SU-DHL-6 (cell line): ENCODE measurements around the gene TMEM117.

Source experiments
- H2AFZ ChIP-seq: fragments of 200-600 bp; sonication (generic); 2 replicates; pipeline ENCODE4 v1.6.1; 2014; ENCODE audit warnings: low read depth, mild to moderate bottlenecking, moderate library complexity, mixed read lengths, antibody characterized with exemption, low read length; ENCODE audit not compliant: severe bottlenecking
- H3F3A ChIP-seq: fragments of 200-600 bp; shearing (Covaris generic); 2 replicates; pipeline ENCODE4 v1.6.0; 2016; ENCODE audit warnings: antibody characterized with exemption, mild to moderate bottlenecking; ENCODE audit not compliant: insufficient read depth
- H3K27ac ChIP-seq: fragments of 200-600 bp; sonication (generic); 2 replicates; pipeline ENCODE4 v1.5.1; 2016; ENCODE audit warnings: low read depth, mild to moderate bottlenecking, low read length, moderate library complexity, mixed read lengths
- H3K27me3 ChIP-seq: fragments of 200-600 bp; sonication (generic), shearing (Covaris generic); 2 replicates; pipeline ENCODE4 v1.6.0; 2014; ENCODE audit warnings: mild to moderate bottlenecking, low read length
- H3K36me3 ChIP-seq: fragments of 200-600 bp; sonication (generic); 2 replicates; pipeline ENCODE4 v1.6.1; 2014; ENCODE audit warnings: mild to moderate bottlenecking, low read length, mixed read lengths
- H3K4me2 ChIP-seq: fragments of 300-600, 200-600 bp; shearing (Covaris generic), sonication (generic); 2 replicates; pipeline ENCODE4 v1.6.0; 2014; ENCODE audit warnings: low read length, low read depth, mild to moderate bottlenecking; ENCODE audit not compliant: poor library complexity, severe bottlenecking
- H3K4me3 ChIP-seq: fragments of 200-600 bp; sonication (generic); 2 replicates; pipeline ENCODE4 v1.5.1; 2014; ENCODE audit warnings: antibody characterized with exemption, low read length, mild to moderate bottlenecking, mixed read lengths; ENCODE audit not compliant: insufficient read depth, poor library complexity, severe bottlenecking
- H3K79me2 ChIP-seq: fragments of 200-600 bp; sonication (generic); 2 replicates; pipeline ENCODE4 v1.6.1; 2014; ENCODE audit warnings: mild to moderate bottlenecking, low read length, moderate library complexity; ENCODE audit not compliant: insufficient read depth
- H3K9ac ChIP-seq: fragments of 200-600 bp; sonication (generic); 2 replicates; pipeline ENCODE4 v1.7.0; 2014; ENCODE audit warnings: mild to moderate bottlenecking, low read length
- H3K9me2 ChIP-seq: fragments of 200-600 bp; sonication (generic); replicated peaks from 2 replicates; pipeline ENCODE4 v1.6.1; 2014; ENCODE audit warnings: low read length; ENCODE audit not compliant: insufficient read depth
- H3K9me3 ChIP-seq: fragments of 200-600 bp; sonication (generic); 2 replicates; pipeline ENCODE4 v1.6.1; 2014; ENCODE audit warnings: low read length, mixed read lengths; ENCODE audit not compliant: insufficient read depth
- H4K20me1 ChIP-seq: fragments of 200-600 bp; sonication (generic); 2 replicates; pipeline ENCODE4 v1.6.1; 2014; ENCODE audit warnings: low read depth, mild to moderate bottlenecking, antibody characterized with exemption, low read length, moderate library complexity, mixed read lengths
- EZH2phosphoT487 ChIP-seq: fragments of 200-600 bp; sonication (generic), shearing (Covaris generic); conservative IDR thresholded peaks from 2 replicates; pipeline ENCODE4 v1.6.1; 2018; ENCODE audit warnings: mild to moderate bottlenecking, antibody characterized with exemption, low read length, moderate library complexity, mixed read lengths
- TF ChIP-seq, protein P1 (sequence below): fragments of 200-600 bp; sonication (generic); IDR thresholded peaks from one replicate; pipeline ENCODE4 v1.5.1; 2017; ENCODE audit warnings: antibody characterized with exemption, mild to moderate bottlenecking, low read length, moderate library complexity; ENCODE audit not compliant: insufficient read depth, poor library complexity, severe bottlenecking

TMEM117 gene

GRCh38 chr12:44331269-44331668 is 495.4 kb downstream of the TMEM117 start:
- Histone ChIP-seq H3F3A (no peaks in the 10 kb centered on the region), H3K27me3 (no peaks in the 10 kb centered on the region), H4K20me1 (no peaks in the 10 kb centered on the region), H3K4me3 (no peak overlapping the region), H3K9me2 (no peaks in the 10 kb centered on the region), H3K9me3 (no peaks in the 10 kb centered on the region; the same call in 1 of the 2 replicates), H3K79me2 (no peaks in the 10 kb centered on the region), H3K27ac (no peak overlapping the region), H3K9ac (no peak overlapping the region), H3K4me2 (no peak overlapping the region), H2AFZ (no peak overlapping the region), H3K36me3 (no peaks in the 10 kb centered on the region)
- no peak for TF ChIP-seq EZH2phosphoT487
- TF ChIP-seq, protein P1, sequence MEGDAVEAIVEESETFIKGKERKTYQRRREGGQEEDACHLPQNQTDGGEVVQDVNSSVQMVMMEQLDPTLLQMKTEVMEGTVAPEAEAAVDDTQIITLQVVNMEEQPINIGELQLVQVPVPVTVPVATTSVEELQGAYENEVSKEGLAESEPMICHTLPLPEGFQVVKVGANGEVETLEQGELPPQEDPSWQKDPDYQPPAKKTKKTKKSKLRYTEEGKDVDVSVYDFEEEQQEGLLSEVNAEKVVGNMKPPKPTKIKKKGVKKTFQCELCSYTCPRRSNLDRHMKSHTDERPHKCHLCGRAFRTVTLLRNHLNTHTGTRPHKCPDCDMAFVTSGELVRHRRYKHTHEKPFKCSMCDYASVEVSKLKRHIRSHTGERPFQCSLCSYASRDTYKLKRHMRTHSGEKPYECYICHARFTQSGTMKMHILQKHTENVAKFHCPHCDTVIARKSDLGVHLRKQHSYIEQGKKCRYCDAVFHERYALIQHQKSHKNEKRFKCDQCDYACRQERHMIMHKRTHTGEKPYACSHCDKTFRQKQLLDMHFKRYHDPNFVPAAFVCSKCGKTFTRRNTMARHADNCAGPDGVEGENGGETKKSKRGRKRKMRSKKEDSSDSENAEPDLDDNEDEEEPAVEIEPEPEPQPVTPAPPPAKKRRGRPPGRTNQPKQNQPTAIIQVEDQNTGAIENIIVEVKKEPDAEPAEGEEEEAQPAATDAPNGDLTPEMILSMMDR: no peak

- Histone ChIP-seq H3K9me2 (no peaks in the 10 kb centered on the region), H3K4me3 (no peak overlapping the region), H3K36me3 (no peaks in the 10 kb centered on the region), H3K4me2 (no peak overlapping the region), H3K27ac (no peak overlapping the region), H3K27me3 (no peaks in the 10 kb centered on the region), H3K9me3 (no peaks in the 10 kb centered on the region; the same call in 1 of the 2 replicates), H2AFZ (no peak overlapping the region), H3K79me2 (no peaks in the 10 kb centered on the region), H4K20me1 (no peaks in the 10 kb centered on the region), H3K9ac (no peak overlapping the region), H3F3A (no peaks in the 10 kb centered on the region)
- TF ChIP-seq EZH2phosphoT487: no peak
- TF ChIP-seq, protein P1: no peak
These were observed 498.5 kb downstream of the TMEM117 start for GRCh38 chr12:44334347-44334746.

GRCh38 chr12:44335030-44335429 is 499.1 kb downstream of the TMEM117 start:
- TF ChIP-seq, protein P1: no peak
- no peak for TF ChIP-seq EZH2phosphoT487
- no peak overlapping the region for H2AFZ ChIP-seq
- H3F3A ChIP-seq: no peaks in the 10 kb centered on the region
- H3K9me3 ChIP-seq: no peaks in the 10 kb centered on the region; the same call in 1 of the 2 replicates
- no peak overlapping the region for H3K27ac ChIP-seq
- H3K4me3 ChIP-seq: no peak overlapping the region
- H3K27me3 ChIP-seq: no peaks in the 10 kb centered on the region
- H3K36me3 ChIP-seq: no peaks in the 10 kb centered on the region
- no peak overlapping the region for H3K4me2 ChIP-seq
- no peaks in the 10 kb centered on the region for H4K20me1 ChIP-seq
- no peaks in the 10 kb centered on the region for H3K79me2 ChIP-seq
- no peaks in the 10 kb centered on the region for H3K9me2 ChIP-seq
- H3K9ac ChIP-seq: no peak overlapping the region
